Fibroblast of lung (primary cell): ENCODE measurements around the gene SEPTIN2. TPM values are rescaled to one million over a fixed set of nuclear protein-coding genes. Genes with fewer than 3 reads are reported as not detected.

Experiments used
- DNase-seq, 2 donors: peaks; one replicate each; pipeline versions ENCODE4 v3.0.0 to v3.0.0-alpha.2; 2010; ENCODE audit warnings: low read depth in 2 of 2
- H2AFZ ChIP-seq: 2 replicates; pipeline ENCODE4 v1.5.1; 2012; ENCODE audit warnings: low read length, control low read depth, inconsistent platforms
- H3K27ac ChIP-seq: 2 replicates; pipeline ENCODE4 v1.5.1; 2011; ENCODE audit warnings: low read length, control low read depth; ENCODE audit not compliant: insufficient read depth
- H3K27me3 ChIP-seq: 2 replicates; pipeline ENCODE4 v1.5.1; 2011; ENCODE audit warnings: mild to moderate bottlenecking, low read length; ENCODE audit not compliant: control insufficient read depth, insufficient read depth
- H3K36me3 ChIP-seq: 2 replicates; pipeline ENCODE4 v1.5.1; 2011; ENCODE audit warnings: low read length; ENCODE audit not compliant: control insufficient read depth, insufficient read depth
- H3K4me1 ChIP-seq: 2 replicates; pipeline ENCODE4 v1.5.1; 2011; ENCODE audit warnings: low read length; ENCODE audit not compliant: control insufficient read depth, insufficient read depth; ENCODE audit errors: extremely low read depth
- H3K4me2 ChIP-seq: 2 replicates; pipeline ENCODE4 v1.5.1; 2011; ENCODE audit warnings: low read length, control low read depth; ENCODE audit not compliant: insufficient read depth; ENCODE audit errors: extremely low read depth
- H3K4me3 ChIP-seq, 4 experiments: fragments of 200-600 bp in 1 of 4; sonication (generic) in 1 of 4; replicated peaks in 1 of 4; 2 replicates each; pipeline ENCODE4 v1.5.1; 2011 to 2016; ENCODE audit warnings: low read length in 4 of 4, low read depth in 3 of 4, mild to moderate bottlenecking in 3 of 4, control low read depth in 2 of 4, inconsistent platforms in 1 of 4, mixed read lengths in 1 of 4; ENCODE audit not compliant: insufficient read depth in 1 of 4; ENCODE audit errors: control extremely low read depth in 1 of 4
- H3K79me2 ChIP-seq: 2 replicates; pipeline ENCODE4 v1.5.1; 2012; ENCODE audit warnings: mild to moderate bottlenecking, low read length, inconsistent platforms; ENCODE audit not compliant: control insufficient read depth, insufficient read depth
- H3K9ac ChIP-seq: 2 replicates; pipeline ENCODE4 v1.5.1; 2011; ENCODE audit warnings: mild to moderate bottlenecking, low read length, control low read depth; ENCODE audit not compliant: insufficient read depth
- H3K9me3 ChIP-seq: 2 replicates; pipeline ENCODE4 v1.5.1; 2012; ENCODE audit warnings: low read depth, low read length; ENCODE audit not compliant: control insufficient read depth, insufficient read depth
- H4K20me1 ChIP-seq: 2 replicates; pipeline ENCODE4 v1.5.1; 2011; ENCODE audit warnings: low read length; ENCODE audit not compliant: control insufficient read depth, insufficient read depth; ENCODE audit errors: extremely low read depth
- EZH2 ChIP-seq: IDR thresholded peaks from 2 replicates; pipeline ENCODE4 v1.5.1; 2012; ENCODE audit warnings: low read length, control low read depth, mild to moderate bottlenecking; ENCODE audit errors: missing control alignments
- polyA plus RNA-seq, 2 donors: library from polyadenylated mRNA; depleted of rRNA in 1 of 2; stranded (reverse) in 1 of 2; unstranded in 1 of 2; fragments of >200 nt; gene quantifications; 2 replicates each; pipeline ENCODE4 v1.2.1, GENCODE V29; 2011 to 2012; ENCODE audit warnings: missing spikeins in 1 of 2
- total RNA-seq: library from RNA; depleted of rRNA; stranded (reverse); fragments of >200 nt; gene quantifications from 2 replicates; pipeline ENCODE4 v1.2.1, GENCODE V29; 2014
- TF ChIP-seq, protein P1 (sequence below), 2 donors: IDR thresholded peaks in 1 of 2; conservative IDR thresholded peaks in 1 of 2; 1 replicate in 1 of 2; 2 replicates in 1 of 2; pipeline ENCODE4 v1.5.1; 2011 to 2012; ENCODE audit warnings: low read length in 2 of 2, control low read depth in 1 of 2, inconsistent platforms in 1 of 2, low read depth in 1 of 2, mild to moderate bottlenecking in 1 of 2

The SEPTIN2 gene
- total and polyA plus RNA-seq, 2 donors (not counting 1 experiment from before 2014, with no cell fraction given) = 403 to 927 TPM

DNA sequence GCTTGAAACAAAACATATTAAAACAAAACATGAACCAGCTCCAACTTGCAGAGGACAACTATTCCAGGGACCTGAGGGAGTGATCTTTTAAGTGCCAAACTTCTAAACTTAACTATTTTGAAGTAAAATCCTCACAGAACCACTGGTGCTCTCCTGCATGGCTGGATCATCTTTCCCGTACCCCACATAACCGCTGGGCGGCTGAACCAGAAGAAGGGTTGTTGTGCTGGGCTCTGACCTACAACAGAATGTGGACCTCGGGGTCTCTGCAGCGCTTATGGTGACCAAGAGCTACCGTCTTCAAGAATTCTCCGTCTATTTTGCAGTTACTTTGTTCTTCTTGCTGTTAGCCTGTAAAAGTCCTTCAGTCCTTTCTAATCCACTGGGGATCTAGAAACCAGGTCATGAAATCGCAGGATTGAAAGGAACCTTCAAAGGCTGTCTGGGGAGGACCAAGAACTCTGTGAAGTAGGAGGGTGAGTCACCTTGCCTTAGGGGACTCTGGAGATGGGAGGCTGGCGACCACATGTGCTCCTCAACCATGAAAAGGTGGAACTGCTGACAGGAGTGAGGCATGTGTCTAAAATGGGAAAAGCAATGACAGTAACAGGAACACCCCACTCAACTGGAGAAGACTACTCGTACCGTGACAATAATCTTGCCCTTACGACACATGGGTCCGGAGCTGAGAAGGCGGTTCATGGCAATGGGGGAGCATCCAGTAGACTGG lies 46.8 kb upstream of the SEPTIN2 start:
- Histone ChIP-seq H3K27me3 (no peaks in the 10 kb centered on the region), H3K27ac (no peak overlapping the region), H2AFZ (no peak overlapping the region), H3K9ac (no peak overlapping the region), H3K9me3 (no peaks in the 10 kb centered on the region), H3K79me2 (peaks cover 86% of the 10 kb centered on the region), H3K36me3 (peaks cover 31% of the 10 kb centered on the region), H3K4me2 (peak overlapping the region; percentile 55), H3K4me3 (no peak overlapping the region), H3K4me1 (peaks cover 9% of the 10 kb centered on the region), H4K20me1 (peaks cover 13% of the 10 kb centered on the region)
- TF ChIP-seq EZH2 = no peak
- TF ChIP-seq, protein P1, sequence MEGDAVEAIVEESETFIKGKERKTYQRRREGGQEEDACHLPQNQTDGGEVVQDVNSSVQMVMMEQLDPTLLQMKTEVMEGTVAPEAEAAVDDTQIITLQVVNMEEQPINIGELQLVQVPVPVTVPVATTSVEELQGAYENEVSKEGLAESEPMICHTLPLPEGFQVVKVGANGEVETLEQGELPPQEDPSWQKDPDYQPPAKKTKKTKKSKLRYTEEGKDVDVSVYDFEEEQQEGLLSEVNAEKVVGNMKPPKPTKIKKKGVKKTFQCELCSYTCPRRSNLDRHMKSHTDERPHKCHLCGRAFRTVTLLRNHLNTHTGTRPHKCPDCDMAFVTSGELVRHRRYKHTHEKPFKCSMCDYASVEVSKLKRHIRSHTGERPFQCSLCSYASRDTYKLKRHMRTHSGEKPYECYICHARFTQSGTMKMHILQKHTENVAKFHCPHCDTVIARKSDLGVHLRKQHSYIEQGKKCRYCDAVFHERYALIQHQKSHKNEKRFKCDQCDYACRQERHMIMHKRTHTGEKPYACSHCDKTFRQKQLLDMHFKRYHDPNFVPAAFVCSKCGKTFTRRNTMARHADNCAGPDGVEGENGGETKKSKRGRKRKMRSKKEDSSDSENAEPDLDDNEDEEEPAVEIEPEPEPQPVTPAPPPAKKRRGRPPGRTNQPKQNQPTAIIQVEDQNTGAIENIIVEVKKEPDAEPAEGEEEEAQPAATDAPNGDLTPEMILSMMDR (conservative IDR thresholded peaks at IDR 0.05 in 1 of 2, IDR thresholded peaks at IDR 0.05 in 1 of 2; ENCODE audit: low read depth in 1 of 2, low read length in 2 of 2) = no peak
- peak in 1 of 2 donors; percentile 39 for DNase-seq

DNA sequence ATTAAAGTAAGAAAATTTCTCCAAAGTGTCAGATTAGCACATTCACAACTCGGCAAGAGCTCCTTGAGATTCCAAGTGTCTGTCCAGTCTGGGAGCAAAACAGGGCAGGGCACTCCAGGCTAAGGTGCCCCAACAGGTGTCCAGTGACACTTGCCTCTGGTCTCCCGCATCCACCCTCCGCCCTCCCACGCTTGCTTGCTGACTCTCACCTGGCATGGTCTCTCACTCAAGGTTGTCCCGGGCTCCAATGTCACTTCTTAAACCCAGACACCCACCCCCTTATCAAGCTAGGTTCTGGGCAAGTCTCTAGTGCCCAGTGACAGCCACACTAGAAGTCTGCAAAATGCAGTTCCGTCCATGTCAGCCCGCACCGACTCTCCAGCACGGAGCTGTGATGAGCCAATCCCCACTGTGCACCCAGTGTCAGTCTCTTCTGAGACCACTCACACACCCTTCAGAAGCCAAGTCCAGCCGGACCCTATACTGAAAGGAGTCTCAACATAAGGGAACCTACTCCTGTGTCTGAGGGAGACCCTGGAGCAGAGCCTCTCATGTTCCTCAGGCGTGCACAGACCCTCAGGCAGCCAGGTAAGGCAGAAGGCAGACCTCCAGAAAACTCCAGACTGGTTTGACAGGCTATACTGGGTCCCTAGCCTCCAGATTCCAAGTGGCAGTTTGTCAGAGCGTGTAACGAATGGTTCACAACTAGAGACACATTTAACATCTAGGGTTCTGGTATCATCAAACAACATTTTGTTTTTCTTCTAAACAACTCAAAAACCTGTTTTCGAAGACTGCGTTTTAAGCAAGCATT lies 45.8 kb upstream of the SEPTIN2 start:
- no peak overlapping the region for H3K9ac ChIP-seq
- DNase-seq = no peak
- H3K79me2 ChIP-seq = peaks cover 90% of the 10 kb centered on the region
- H4K20me1 ChIP-seq = peaks cover 13% of the 10 kb centered on the region
- peak overlapping the region; percentile 88 for H3K4me2 ChIP-seq
- no peak overlapping the region for H2AFZ ChIP-seq
- H3K4me1 ChIP-seq = peaks cover 9% of the 10 kb centered on the region
- no peak overlapping the region for H3K27ac ChIP-seq
- no peak for TF ChIP-seq EZH2
- TF ChIP-seq, protein P1 (conservative IDR thresholded peaks at IDR 0.05 in 1 of 2, IDR thresholded peaks at IDR 0.05 in 1 of 2; ENCODE audit: low read depth in 1 of 2, low read length in 2 of 2) = no peak
- H3K36me3 ChIP-seq = peaks cover 28% of the 10 kb centered on the region
- H3K27me3 ChIP-seq = no peaks in the 10 kb centered on the region
- H3K4me3 ChIP-seq = peak overlapping the region in 2 of 4 experiments; percentile 80 to 98
- no peaks in the 10 kb centered on the region for H3K9me3 ChIP-seq

DNA sequence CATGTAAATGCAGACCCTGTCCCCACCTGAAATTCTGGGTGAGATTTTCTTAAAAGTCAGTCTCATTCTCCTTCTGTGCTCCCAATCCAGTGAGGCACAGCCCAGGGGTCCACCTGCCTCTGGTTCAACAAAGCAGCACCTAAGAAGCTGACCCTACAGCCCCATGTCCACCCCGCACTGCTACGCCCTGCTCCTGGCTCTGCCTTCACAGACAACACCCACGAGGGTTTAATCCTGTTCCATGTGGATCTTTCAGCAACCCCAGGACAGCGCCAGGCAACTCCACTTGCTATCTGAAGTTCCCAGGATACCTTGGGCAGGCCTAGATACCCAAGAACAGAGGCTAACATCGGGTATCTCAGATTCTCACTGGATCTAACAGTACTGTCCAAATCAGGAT lies 45.2 kb upstream of the SEPTIN2 start:
- Histone ChIP-seq H3K27ac (peak overlapping the region; percentile 7), H3K4me2 (peak overlapping the region; percentile 88), H3K4me3 (peak overlapping the region; percentile 55 to 98 (median 72)), H3K36me3 (peaks cover 24% of the 10 kb centered on the region), H3K4me1 (peaks cover 9% of the 10 kb centered on the region), H3K79me2 (peaks cover 88% of the 10 kb centered on the region), H3K9ac (no peak overlapping the region), H4K20me1 (peaks cover 13% of the 10 kb centered on the region), H3K9me3 (no peaks in the 10 kb centered on the region), H3K27me3 (no peaks in the 10 kb centered on the region), H2AFZ (no peak overlapping the region)
- DNase-seq = no peak
- TF ChIP-seq, protein P1 (conservative IDR thresholded peaks at IDR 0.05 in 1 of 2, IDR thresholded peaks at IDR 0.05 in 1 of 2; ENCODE audit: low read depth in 1 of 2, low read length in 2 of 2) = no peak
- TF ChIP-seq EZH2 = no peak
